T-helper 1 cell treated with Interleukin-12 subunit alpha and Interleukin-12 subunit beta and Interleukin-4 antibody, amounts not matched to agents 30 μg/mL and 1 μg/mL, for 36 hours (primary cell): ENCODE results near the gene ZNF335.
A peak's percentile ranks its signal among the peaks of the same experiment; 100 is the strongest.

Experiments
- H3K27ac Mint-ChIP-seq: one replicate; pipeline ENCODE4 v1.8.0; 2021; ENCODE audit warnings: mild to moderate bottlenecking, mixed read lengths
- H3K27me3 Mint-ChIP-seq: one replicate; pipeline ENCODE4 v1.8.0; 2021; ENCODE audit warnings: low read depth, mixed read lengths
- H3K36me3 Mint-ChIP-seq: one replicate; pipeline ENCODE4 v1.8.0; 2021; ENCODE audit warnings: low read depth, mixed read lengths
- H3K4me1 Mint-ChIP-seq: one replicate; pipeline ENCODE4 v1.8.0; 2021; ENCODE audit warnings: low read depth, mixed read lengths
- H3K4me3 Mint-ChIP-seq: one replicate; pipeline ENCODE4 v1.8.0; 2021; ENCODE audit warnings: mild to moderate bottlenecking, moderate library complexity, mixed read lengths
- H3K9me3 Mint-ChIP-seq: one replicate; pipeline ENCODE4 v1.8.0; 2021; ENCODE audit warnings: mixed read lengths

The ZNF335 gene, protein sequence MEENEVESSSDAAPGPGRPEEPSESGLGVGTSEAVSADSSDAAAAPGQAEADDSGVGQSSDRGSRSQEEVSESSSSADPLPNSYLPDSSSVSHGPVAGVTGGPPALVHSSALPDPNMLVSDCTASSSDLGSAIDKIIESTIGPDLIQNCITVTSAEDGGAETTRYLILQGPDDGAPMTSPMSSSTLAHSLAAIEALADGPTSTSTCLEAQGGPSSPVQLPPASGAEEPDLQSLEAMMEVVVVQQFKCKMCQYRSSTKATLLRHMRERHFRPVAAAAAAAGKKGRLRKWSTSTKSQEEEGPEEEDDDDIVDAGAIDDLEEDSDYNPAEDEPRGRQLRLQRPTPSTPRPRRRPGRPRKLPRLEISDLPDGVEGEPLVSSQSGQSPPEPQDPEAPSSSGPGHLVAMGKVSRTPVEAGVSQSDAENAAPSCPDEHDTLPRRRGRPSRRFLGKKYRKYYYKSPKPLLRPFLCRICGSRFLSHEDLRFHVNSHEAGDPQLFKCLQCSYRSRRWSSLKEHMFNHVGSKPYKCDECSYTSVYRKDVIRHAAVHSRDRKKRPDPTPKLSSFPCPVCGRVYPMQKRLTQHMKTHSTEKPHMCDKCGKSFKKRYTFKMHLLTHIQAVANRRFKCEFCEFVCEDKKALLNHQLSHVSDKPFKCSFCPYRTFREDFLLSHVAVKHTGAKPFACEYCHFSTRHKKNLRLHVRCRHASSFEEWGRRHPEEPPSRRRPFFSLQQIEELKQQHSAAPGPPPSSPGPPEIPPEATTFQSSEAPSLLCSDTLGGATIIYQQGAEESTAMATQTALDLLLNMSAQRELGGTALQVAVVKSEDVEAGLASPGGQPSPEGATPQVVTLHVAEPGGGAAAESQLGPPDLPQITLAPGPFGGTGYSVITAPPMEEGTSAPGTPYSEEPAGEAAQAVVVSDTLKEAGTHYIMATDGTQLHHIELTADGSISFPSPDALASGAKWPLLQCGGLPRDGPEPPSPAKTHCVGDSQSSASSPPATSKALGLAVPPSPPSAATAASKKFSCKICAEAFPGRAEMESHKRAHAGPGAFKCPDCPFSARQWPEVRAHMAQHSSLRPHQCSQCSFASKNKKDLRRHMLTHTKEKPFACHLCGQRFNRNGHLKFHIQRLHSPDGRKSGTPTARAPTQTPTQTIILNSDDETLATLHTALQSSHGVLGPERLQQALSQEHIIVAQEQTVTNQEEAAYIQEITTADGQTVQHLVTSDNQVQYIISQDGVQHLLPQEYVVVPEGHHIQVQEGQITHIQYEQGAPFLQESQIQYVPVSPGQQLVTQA (N-terminal part only)

GRCh38 chr20:45971675-45972499 is at the start of gene ZNF335:
TSS of gene ZNF335 (minus strand) at chr20:45972203. CDS start at chr20:45971410, 793 bp downstream.
- peak within 1 kb of the TSS; percentile 89 for H3K4me3 Mint-ChIP-seq
- peaks cover 18% of the 10 kb centered on the region for H3K4me1 Mint-ChIP-seq

GRCh38 chr20:46020555-46020954 is 48.6 kb upstream of the ZNF335 start:
- H3K27ac Mint-ChIP-seq, result no peak overlapping the region
- no peaks in the 10 kb centered on the region for H3K36me3 Mint-ChIP-seq
- no peaks in the 10 kb centered on the region for H3K9me3 Mint-ChIP-seq
- H3K27me3 Mint-ChIP-seq, result peaks cover 51% of the 10 kb centered on the region
- H3K4me1 Mint-ChIP-seq, result peaks cover 25% of the 10 kb centered on the region
- peak overlapping the region; percentile 51 for H3K4me3 Mint-ChIP-seq

More at GRCh38 chr20:45971675-45972499, at the start of gene ZNF335:
- Mint-ChIP-seq H3K9me3 (no peaks in the 10 kb centered on the region), H3K27me3 (peaks cover 13% of the 10 kb centered on the region), H3K27ac (peak within 1 kb of the TSS; percentile 100), H3K36me3 (peaks cover 19% of the 10 kb centered on the region)

DNA sequence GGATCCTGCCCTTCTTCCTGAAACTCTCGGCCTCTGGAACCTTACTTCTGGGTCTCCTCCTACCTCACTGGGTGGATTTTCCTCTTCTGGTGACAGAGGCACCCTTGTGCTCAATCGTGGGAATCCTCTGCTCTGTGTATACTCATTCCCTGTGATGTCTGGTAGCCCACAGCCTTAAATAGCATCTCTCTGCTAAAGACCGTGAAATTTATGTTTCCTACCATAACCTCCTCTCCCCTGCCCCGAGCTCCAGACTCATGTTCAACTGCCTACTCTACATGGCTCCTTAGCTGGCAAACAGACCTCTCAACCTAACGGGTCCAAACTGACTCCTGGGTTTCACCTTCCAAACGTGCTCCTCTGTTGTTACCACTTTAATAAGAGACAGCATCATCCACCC is 46.6 kb upstream of the ZNF335 start:
- Mint-ChIP-seq H3K4me1 (peaks cover 36% of the 10 kb centered on the region), H3K27me3 (peaks cover 46% of the 10 kb centered on the region), H3K4me3 (no peak overlapping the region)

DNA sequence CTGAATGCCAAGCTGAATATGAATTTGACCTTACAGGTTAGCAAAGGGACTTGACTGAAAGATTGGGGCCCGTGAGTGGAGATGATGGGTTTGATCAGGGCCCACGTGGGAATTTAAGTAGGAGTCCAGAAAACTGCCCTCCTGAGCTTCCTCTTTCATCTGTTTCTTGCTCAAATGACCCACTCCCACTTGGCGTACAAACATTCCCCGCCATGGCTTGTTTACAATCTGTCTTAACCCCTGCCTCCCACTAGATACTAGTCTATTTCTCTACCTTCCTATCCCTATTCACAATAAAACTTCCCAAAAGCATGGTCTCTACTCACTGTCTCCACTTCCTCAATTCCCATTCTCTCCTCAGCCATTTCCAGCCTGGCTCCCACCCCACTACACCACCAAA is 46.1 kb upstream of the ZNF335 start:
- Mint-ChIP-seq H3K36me3 (no peaks in the 10 kb centered on the region), H3K9me3 (no peaks in the 10 kb centered on the region), H3K27me3 (peaks cover 42% of the 10 kb centered on the region), H3K27ac (no peak overlapping the region), H3K4me1 (peaks cover 32% of the 10 kb centered on the region), H3K4me3 (no peak overlapping the region)

More for the DNA sequence above, 46.6 kb upstream of the ZNF335 start:
- H3K36me3 Mint-ChIP-seq, result no peaks in the 10 kb centered on the region
- no peaks in the 10 kb centered on the region for H3K9me3 Mint-ChIP-seq
- H3K27ac Mint-ChIP-seq, result no peak overlapping the region

- Mint-ChIP-seq H3K27ac (no peak overlapping the region), H3K4me3 (no peak overlapping the region), H3K27me3 (peaks cover 49% of the 10 kb centered on the region), H3K4me1 (peaks cover 32% of the 10 kb centered on the region), H3K9me3 (no peaks in the 10 kb centered on the region), H3K36me3 (no peaks in the 10 kb centered on the region)
These were observed 45.3 kb upstream of the ZNF335 start for GRCh38 chr20:46017272-46017671.

DNA sequence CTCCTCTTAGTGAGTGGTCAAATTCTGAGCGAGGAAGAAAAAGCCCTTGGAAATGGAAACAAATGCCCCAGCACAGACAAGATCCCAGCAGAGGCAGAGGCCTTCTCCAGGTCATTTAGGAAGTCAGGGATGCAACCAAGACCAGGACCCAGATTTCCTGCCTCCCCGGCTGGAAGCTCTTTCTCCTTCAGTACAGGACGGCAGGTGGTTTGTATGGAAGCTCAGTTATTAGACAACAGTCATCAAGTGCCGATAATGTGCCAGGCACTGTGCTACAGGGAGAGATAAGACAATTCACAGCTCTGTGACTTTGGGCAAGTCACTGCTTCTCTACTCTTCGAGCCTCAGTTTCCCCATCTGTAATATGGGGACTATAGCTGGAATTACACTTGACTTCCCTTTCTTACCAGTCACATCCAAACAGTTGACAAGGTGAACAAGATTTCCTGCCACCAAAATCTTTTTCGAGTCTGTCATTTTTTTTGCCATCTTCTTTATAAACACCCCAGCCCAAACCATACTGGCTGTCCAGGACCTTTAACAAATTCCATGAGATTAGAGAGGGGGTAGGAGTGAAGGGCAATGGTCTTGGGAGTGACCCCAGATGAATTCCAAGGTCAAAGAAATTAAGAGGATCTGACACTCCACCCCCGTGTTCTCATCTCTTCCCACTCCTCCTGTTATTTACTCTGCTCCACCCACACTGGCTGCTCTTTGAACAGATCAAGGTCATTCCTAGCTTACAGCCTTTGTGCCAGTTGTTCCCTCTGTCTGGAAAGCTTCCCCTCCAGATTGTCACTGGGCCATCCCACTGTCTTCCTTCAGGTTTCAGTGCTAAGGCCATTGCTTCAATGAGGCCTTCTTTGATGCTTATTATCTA is 42.8 kb upstream of the ZNF335 start:
- Mint-ChIP-seq H3K4me3 (peak overlapping the region; percentile 65), H3K27me3 (peaks cover 63% of the 10 kb centered on the region), H3K36me3 (peaks cover 7% of the 10 kb centered on the region), H3K27ac (peak overlapping the region; percentile 57), H3K4me1 (peaks cover 36% of the 10 kb centered on the region), H3K9me3 (no peaks in the 10 kb centered on the region)

DNA sequence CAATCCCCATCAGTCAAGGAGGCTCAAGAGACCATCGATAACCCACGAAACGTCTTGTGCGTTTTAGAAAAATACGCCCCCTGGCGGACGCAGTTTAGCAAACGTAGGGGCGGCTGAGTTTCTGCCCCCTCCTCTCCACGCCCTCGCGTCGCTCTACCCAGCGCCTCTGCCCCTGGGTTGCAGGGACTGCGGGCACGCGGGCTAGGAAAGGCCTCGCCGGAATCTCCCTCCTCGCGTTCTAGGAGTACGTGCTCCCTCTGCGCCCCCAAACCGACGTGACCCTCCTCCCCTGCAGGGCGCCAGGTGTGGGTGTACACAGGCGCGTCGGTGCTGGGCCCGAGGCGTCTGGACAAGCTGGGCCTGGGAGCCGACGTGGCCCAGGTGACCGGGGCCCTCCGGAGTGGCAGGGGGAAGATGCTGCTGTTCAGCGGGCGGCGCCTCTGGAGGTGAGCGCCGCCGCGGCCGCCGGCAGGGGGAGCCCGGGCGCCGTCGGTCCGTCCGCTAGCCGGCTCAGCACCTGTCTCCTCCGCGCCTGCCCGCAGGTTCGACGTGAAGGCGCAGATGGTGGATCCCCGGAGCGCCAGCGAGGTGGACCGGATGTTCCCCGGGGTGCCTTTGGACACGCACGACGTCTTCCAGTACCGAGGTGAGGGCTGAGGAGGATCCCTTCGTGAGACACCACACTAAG is 42.0 kb upstream of the ZNF335 start:
- Mint-ChIP-seq H3K9me3 (no peaks in the 10 kb centered on the region), H3K27me3 (peaks cover 70% of the 10 kb centered on the region), H3K4me3 (peak overlapping the region; percentile 65), H3K36me3 (peaks cover 7% of the 10 kb centered on the region), H3K27ac (peak overlapping the region; percentile 11), H3K4me1 (peaks cover 44% of the 10 kb centered on the region)

DNA sequence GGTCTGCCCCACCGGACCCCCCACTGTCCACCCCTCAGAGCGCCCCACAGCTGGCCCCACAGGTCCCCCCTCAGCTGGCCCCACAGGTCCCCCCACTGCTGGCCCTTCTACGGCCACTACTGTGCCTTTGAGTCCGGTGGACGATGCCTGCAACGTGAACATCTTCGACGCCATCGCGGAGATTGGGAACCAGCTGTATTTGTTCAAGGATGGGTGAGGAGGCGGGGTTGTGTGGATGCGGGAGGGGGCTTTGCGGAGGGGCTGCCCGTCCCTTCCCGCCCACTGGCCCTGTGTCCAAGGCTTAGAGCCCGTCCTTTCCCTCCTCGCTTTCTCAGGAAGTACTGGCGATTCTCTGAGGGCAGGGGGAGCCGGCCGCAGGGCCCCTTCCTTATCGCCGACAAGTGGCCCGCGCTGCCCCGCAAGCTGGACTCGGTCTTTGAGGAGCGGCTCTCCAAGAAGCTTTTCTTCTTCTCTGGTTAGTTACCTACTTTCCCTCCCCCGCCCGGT is 41.4 kb upstream of the ZNF335 start:
- no peaks in the 10 kb centered on the region for H3K9me3 Mint-ChIP-seq
- no peak overlapping the region for H3K27ac Mint-ChIP-seq
- peaks cover 50% of the 10 kb centered on the region for H3K4me1 Mint-ChIP-seq
- H3K27me3 Mint-ChIP-seq, result peaks cover 67% of the 10 kb centered on the region
- peak overlapping the region; percentile 56 for H3K4me3 Mint-ChIP-seq
- peaks cover 7% of the 10 kb centered on the region for H3K36me3 Mint-ChIP-seq

- Mint-ChIP-seq H3K4me3 (peak overlapping the region; percentile 55), H3K27me3 (peaks cover 66% of the 10 kb centered on the region), H3K36me3 (peaks cover 7% of the 10 kb centered on the region), H3K9me3 (no peaks in the 10 kb centered on the region), H3K27ac (no peak overlapping the region), H3K4me1 (peaks cover 54% of the 10 kb centered on the region)
These were observed 40.9 kb upstream of the ZNF335 start for GRCh38 chr20:46012921-46013320.

GRCh38 chr20:46011631-46012482 is 39.9 kb upstream of the ZNF335 start:
- H3K4me1 Mint-ChIP-seq, result peaks cover 57% of the 10 kb centered on the region
- H3K4me3 Mint-ChIP-seq, result peak overlapping the region; percentile 61
- peak overlapping the region; percentile 19 for H3K27ac Mint-ChIP-seq
- H3K9me3 Mint-ChIP-seq, result no peaks in the 10 kb centered on the region
- H3K36me3 Mint-ChIP-seq, result peaks cover 7% of the 10 kb centered on the region
- peaks cover 65% of the 10 kb centered on the region for H3K27me3 Mint-ChIP-seq

DNA sequence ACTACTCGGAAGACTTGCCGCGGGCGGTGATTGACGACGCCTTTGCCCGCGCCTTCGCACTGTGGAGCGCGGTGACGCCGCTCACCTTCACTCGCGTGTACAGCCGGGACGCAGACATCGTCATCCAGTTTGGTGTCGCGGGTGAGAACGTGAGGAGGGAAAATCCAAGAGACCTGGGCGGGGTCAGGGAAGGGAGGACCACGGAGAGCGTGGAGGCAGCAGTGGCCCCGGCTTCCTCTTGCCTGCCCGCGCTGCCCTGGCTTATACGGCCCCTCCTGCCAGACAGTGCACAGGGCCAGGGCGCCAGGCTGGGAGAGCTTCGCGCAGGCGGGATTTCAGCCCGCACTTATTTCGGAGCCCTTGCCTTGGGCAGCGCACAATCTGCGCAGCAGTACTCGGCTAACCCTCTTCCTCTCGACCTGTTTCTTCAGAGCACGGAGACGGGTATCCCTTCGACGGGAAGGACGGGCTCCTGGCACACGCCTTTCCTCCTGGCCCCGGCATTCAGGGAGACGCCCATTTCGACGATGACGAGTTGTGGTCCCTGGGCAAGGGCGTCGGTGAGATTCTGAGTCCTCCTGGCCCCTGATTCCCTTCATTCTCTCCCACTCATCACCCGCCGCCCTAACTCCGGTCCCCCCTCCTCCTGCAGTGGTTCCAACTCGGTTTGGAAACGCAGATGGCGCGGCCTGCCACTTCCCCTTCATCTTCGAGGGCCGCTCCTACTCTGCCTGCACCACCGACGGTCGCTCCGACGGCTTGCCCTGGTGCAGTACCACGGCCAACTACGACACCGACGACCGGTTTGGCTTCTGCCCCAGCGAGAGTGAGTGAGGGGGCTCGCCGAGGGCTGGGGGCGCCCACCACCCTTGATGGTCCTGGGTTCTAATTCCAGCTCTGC is 38.7 kb upstream of the ZNF335 start:
- peaks cover 62% of the 10 kb centered on the region for H3K27me3 Mint-ChIP-seq
- H3K4me3 Mint-ChIP-seq, result peak overlapping the region; percentile 60
- peaks cover 64% of the 10 kb centered on the region for H3K4me1 Mint-ChIP-seq
- H3K36me3 Mint-ChIP-seq, result peaks cover 7% of the 10 kb centered on the region
- peak overlapping the region; percentile 68 for H3K27ac Mint-ChIP-seq
- H3K9me3 Mint-ChIP-seq, result no peaks in the 10 kb centered on the region
